Activated T-helper 1 cell treated with anti-CD3 and anti-CD28 coated beads, Interleukin-12 subunit alpha, Interleukin-12 subunit beta, Interleukin-2, Interleukin-4 antibody, amounts not matched to agents 30 ng/mL and 10 ng/mL and 1 ng/mL, durations not matched to agents 14 hours and 24 hours and 36 hours (primary cell): ENCODE measurements around the gene CTNS. TPM values are rescaled to one million over a fixed set of nuclear protein-coding genes. Genes with fewer than 3 reads are reported as not detected.

Experiments used
- DNase-seq: peaks from one replicate; pipeline ENCODE4 v3.0.0; 2021; ENCODE audit warnings: low spot score
- H3K27ac Mint-ChIP-seq: one replicate; pipeline ENCODE4 v1.8.0; 2021; ENCODE audit warnings: mild to moderate bottlenecking, mixed read lengths
- H3K27me3 Mint-ChIP-seq: one replicate; pipeline ENCODE4 v1.8.0; 2022; ENCODE audit warnings: mild to moderate bottlenecking, moderate library complexity, mixed read lengths; ENCODE audit not compliant: insufficient read depth
- H3K36me3 Mint-ChIP-seq: one replicate; pipeline ENCODE4 v1.8.0; 2021; ENCODE audit warnings: low read depth, mixed read lengths
- H3K4me1 Mint-ChIP-seq: one replicate; pipeline ENCODE4 v1.8.0; 2021; ENCODE audit warnings: low read depth, mixed read lengths
- H3K4me3 Mint-ChIP-seq: one replicate; pipeline ENCODE4 v1.8.0; 2021; ENCODE audit warnings: mild to moderate bottlenecking, moderate library complexity, mixed read lengths
- H3K9me3 Mint-ChIP-seq: one replicate; pipeline ENCODE4 v1.8.0; 2021; ENCODE audit warnings: mixed read lengths
- intact Hi-C: fragments of 100-400 bp; cut with micrococcal nuclease; formaldehyde crosslinking; loops from one replicate; pipeline ENCODE4 v1.15.1; 2024
- total RNA-seq: library from RNA; stranded (reverse); gene quantifications from 2 replicates; pipeline ENCODE4 v1.2.3, GENCODE V29; 2022

The CTNS gene
- total RNA-seq, 1 donor from 2014 or later, result 55.3 TPM

- peak overlapping the region; percentile 95 for H3K4me3 Mint-ChIP-seq
- no peaks in the 10 kb centered on the region for H3K27me3 Mint-ChIP-seq
- H3K27ac Mint-ChIP-seq, result peak overlapping the region; percentile 75
- intact Hi-C loops, result loop anchor here (1.0 to 5.0 kb wide), 7 partner anchors 33 to 588 kb away; partner anchors contain the start of genes CAMKK1, EMC6, HASPIN and TAX1BP3
- peaks cover 23% of the 10 kb centered on the region for H3K36me3 Mint-ChIP-seq
- no peak for DNase-seq
- no peaks in the 10 kb centered on the region for H3K9me3 Mint-ChIP-seq
- H3K4me1 Mint-ChIP-seq, result peaks cover 43% of the 10 kb centered on the region
These were observed 946 bp upstream of the CTNS start for GRCh38 chr17:3635474-3636153.

GRCh38 chr17:3636908-3637373 lies 381 bp downstream of the CTNS start:
- Mint-ChIP-seq H3K4me1 (peaks cover 53% of the 10 kb centered on the region), H3K36me3 (peaks cover 27% of the 10 kb centered on the region)
- no peak for DNase-seq

GRCh38 chr17:3639981-3640596 lies 3.5 kb downstream of the CTNS start:
- H3K4me3 Mint-ChIP-seq, result peak overlapping the region; percentile 78
- no peaks in the 10 kb centered on the region for H3K27me3 Mint-ChIP-seq
- H3K27ac Mint-ChIP-seq, result peak overlapping the region; percentile 90
- intact Hi-C loops, result loop anchor here (1.0 to 5.0 kb wide), 4 partner anchors 28 to 593 kb away; partner anchors contain the start of genes EMC6, HASPIN and TAX1BP3
- peaks cover 32% of the 10 kb centered on the region for H3K36me3 Mint-ChIP-seq
- H3K9me3 Mint-ChIP-seq, result no peaks in the 10 kb centered on the region
- peaks cover 66% of the 10 kb centered on the region for H3K4me1 Mint-ChIP-seq
- no peak for DNase-seq

More at GRCh38 chr17:3636908-3637373, 381 bp downstream of the CTNS start:
- H3K27me3 Mint-ChIP-seq, result no peaks in the 10 kb centered on the region
- intact Hi-C loops, result loop anchor here (1.0 to 5.0 kb wide), 7 partner anchors 31 to 590 kb away; partner anchors contain the start of genes CAMKK1, EMC6, HASPIN and TAX1BP3
- peak overlapping the region; percentile 55 for H3K27ac Mint-ChIP-seq
- peak overlapping the region; percentile 95 for H3K4me3 Mint-ChIP-seq
- H3K9me3 Mint-ChIP-seq, result no peaks in the 10 kb centered on the region

- no peak for DNase-seq
- H3K27me3 Mint-ChIP-seq, result no peaks in the 10 kb centered on the region
- peak overlapping the region; percentile 90 for H3K27ac Mint-ChIP-seq
- intact Hi-C loops, result no loop called here
- H3K36me3 Mint-ChIP-seq, result peaks cover 35% of the 10 kb centered on the region
- no peaks in the 10 kb centered on the region for H3K9me3 Mint-ChIP-seq
- peaks cover 65% of the 10 kb centered on the region for H3K4me1 Mint-ChIP-seq
- no peak overlapping the region for H3K4me3 Mint-ChIP-seq
These were observed 4.5 kb downstream of the CTNS start for GRCh38 chr17:3641014-3641413.

- intact Hi-C loops, result no loop called here
- H3K36me3 Mint-ChIP-seq, result peaks cover 35% of the 10 kb centered on the region
- no peak for DNase-seq
- H3K27me3 Mint-ChIP-seq, result no peaks in the 10 kb centered on the region
- no peak overlapping the region for H3K4me3 Mint-ChIP-seq
- H3K4me1 Mint-ChIP-seq, result peaks cover 65% of the 10 kb centered on the region
- H3K9me3 Mint-ChIP-seq, result no peaks in the 10 kb centered on the region
- peak overlapping the region; percentile 48 for H3K27ac Mint-ChIP-seq
These were observed 5.3 kb downstream of the CTNS start for GRCh38 chr17:3641717-3642486.

- intact Hi-C loops, result no loop called here
- Mint-ChIP-seq H3K27ac (peak overlapping the region; percentile 87), H3K36me3 (peaks cover 35% of the 10 kb centered on the region), H3K4me1 (peaks cover 48% of the 10 kb centered on the region), H3K9me3 (no peaks in the 10 kb centered on the region), H3K27me3 (no peaks in the 10 kb centered on the region), H3K4me3 (no peak overlapping the region)
- DNase-seq, result no peak
These were observed 7.4 kb downstream of the CTNS start for GRCh38 chr17:3643889-3644349.

GRCh38 chr17:3645310-3645709 lies 8.8 kb downstream of the CTNS start:
- Mint-ChIP-seq H3K27me3 (no peaks in the 10 kb centered on the region), H3K9me3 (no peaks in the 10 kb centered on the region), H3K4me1 (peaks cover 37% of the 10 kb centered on the region), H3K4me3 (no peak overlapping the region), H3K27ac (peak overlapping the region; percentile 40), H3K36me3 (peaks cover 37% of the 10 kb centered on the region)
- no peak for DNase-seq
- intact Hi-C loops, result no loop called here

DNA sequence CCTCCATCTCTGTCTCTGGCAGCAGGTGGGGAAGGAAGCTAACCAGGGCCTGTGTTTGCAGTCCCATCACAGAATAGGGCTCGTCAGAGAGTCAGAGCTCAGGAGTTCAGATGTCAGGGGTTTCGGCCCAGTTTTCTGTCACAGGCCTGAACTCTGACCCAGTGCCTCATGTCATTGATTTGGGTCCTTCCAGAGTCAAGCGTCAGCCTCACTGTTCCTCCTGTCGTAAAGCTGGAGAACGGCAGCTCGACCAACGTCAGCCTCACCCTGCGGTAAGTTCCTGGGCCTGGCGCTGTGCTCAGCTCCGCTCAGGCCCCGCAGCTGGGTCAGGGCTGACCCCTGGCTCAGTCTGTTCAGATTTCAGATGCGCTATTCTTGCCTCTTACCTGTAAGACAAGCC lies 10.7 kb downstream of the CTNS start:
- no peak for DNase-seq
- peaks cover 31% of the 10 kb centered on the region for H3K36me3 Mint-ChIP-seq
- intact Hi-C loops, result no loop called here
- H3K4me1 Mint-ChIP-seq, result peaks cover 21% of the 10 kb centered on the region
- no peaks in the 10 kb centered on the region for H3K27me3 Mint-ChIP-seq
- no peak overlapping the region for H3K4me3 Mint-ChIP-seq
- no peak overlapping the region for H3K27ac Mint-ChIP-seq
- no peaks in the 10 kb centered on the region for H3K9me3 Mint-ChIP-seq

- H3K9me3 Mint-ChIP-seq, result no peaks in the 10 kb centered on the region
- intact Hi-C loops, result loop anchor here (1.0 kb wide), 1 partner anchor 46 kb away; no protein-coding TSS in a partner anchor
- H3K27me3 Mint-ChIP-seq, result no peaks in the 10 kb centered on the region
- no peak for DNase-seq
- peaks cover 28% of the 10 kb centered on the region for H3K36me3 Mint-ChIP-seq
- H3K4me3 Mint-ChIP-seq, result no peak overlapping the region
- peaks cover 16% of the 10 kb centered on the region for H3K4me1 Mint-ChIP-seq
- no peak overlapping the region for H3K27ac Mint-ChIP-seq
These were observed 11.4 kb downstream of the CTNS start for GRCh38 chr17:3647769-3648555.

DNA sequence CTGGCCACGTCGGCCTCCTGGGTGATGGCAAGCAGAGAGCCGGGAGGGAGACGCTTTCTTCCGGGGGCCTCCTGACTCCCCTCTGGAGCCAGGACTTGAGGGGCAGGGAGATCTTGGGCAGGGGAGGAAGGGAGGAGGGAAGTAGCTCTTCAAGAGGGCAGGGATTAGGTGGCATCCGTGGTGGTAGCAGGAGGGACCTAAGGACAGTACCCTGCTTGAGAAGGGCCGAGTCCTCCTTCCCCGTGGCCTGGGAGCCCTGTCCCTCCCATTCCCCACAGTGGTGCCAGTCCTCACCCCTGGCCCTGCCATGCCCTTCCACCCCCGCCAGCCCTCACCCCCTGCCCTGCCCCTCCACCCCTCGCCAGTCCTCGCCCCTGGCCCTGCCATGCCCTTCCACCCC lies 19.2 kb downstream of the CTNS start:
- no peak for DNase-seq
- H3K27me3 Mint-ChIP-seq, result no peaks in the 10 kb centered on the region
- H3K9me3 Mint-ChIP-seq, result no peaks in the 10 kb centered on the region
- H3K36me3 Mint-ChIP-seq, result peaks cover 1% of the 10 kb centered on the region
- no peak overlapping the region for H3K4me3 Mint-ChIP-seq
- H3K27ac Mint-ChIP-seq, result no peak overlapping the region
- H3K4me1 Mint-ChIP-seq, result no peaks in the 10 kb centered on the region
- intact Hi-C loops, result no loop called here

- Mint-ChIP-seq H3K27ac (no peak overlapping the region), H3K36me3 (peaks cover 1% of the 10 kb centered on the region), H3K4me1 (no peaks in the 10 kb centered on the region), H3K9me3 (no peaks in the 10 kb centered on the region), H3K4me3 (no peak overlapping the region), H3K27me3 (no peaks in the 10 kb centered on the region)
- intact Hi-C loops, result no loop called here
- DNase-seq, result no peak
These were observed 19.8 kb downstream of the CTNS start for GRCh38 chr17:3656353-3656752.
